Activated T-cell treated with anti-CD3 and anti-CD28 coated beads for 1 hour (primary cell): ENCODE results near the gene CD82.

Source experiments
- DNase-seq: peaks from one replicate; pipeline ENCODE4 v3.0.0-alpha.2; 2020; ENCODE audit warnings: low read depth

The CD82 gene, protein sequence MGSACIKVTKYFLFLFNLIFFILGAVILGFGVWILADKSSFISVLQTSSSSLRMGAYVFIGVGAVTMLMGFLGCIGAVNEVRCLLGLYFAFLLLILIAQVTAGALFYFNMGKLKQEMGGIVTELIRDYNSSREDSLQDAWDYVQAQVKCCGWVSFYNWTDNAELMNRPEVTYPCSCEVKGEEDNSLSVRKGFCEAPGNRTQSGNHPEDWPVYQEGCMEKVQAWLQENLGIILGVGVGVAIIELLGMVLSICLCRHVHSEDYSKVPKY

DNA sequence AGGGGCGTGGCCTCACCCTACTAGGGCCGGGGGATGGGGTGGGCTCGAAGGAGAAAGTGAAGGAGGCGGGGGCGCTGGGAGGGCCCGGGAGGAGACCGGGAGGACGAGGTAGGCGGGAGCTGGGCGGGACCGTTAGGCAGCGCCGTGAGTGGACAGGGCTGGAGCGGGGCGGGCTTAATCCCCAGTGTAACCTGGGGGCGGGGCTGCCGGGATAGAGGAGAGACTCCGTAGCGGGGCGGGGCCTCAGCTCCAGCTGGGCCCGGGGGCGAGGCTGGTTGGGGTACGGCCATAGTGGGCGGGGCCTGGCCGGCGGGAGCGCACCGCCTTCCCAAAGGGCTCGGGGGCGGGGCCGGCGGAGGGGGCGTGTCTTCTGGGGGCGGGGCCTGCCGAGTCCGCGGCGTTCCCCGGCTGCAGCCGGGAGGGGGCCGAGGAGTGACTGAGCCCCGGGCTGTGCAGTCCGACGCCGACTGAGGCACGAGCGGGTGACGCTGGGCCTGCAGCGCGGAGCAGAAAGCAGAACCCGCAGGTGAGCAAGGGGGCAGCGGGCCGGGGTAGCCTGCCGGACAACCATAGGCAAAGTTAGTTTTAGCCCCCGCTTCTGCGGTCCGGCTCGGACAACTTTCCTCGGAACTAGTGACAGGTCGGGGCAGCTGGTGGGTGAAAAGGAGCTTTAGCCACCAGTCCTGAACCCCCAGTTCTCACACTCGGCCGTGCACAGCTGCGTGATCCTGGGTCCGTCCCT is at the start of gene CD82:
Gene CD82, plus strand, starts transcription at position 453 of the 742 bp plus-strand sequence. CDS start 29,000 bp downstream, outside the sequence.
- DNase-seq: peak; percentile 93

DNA sequence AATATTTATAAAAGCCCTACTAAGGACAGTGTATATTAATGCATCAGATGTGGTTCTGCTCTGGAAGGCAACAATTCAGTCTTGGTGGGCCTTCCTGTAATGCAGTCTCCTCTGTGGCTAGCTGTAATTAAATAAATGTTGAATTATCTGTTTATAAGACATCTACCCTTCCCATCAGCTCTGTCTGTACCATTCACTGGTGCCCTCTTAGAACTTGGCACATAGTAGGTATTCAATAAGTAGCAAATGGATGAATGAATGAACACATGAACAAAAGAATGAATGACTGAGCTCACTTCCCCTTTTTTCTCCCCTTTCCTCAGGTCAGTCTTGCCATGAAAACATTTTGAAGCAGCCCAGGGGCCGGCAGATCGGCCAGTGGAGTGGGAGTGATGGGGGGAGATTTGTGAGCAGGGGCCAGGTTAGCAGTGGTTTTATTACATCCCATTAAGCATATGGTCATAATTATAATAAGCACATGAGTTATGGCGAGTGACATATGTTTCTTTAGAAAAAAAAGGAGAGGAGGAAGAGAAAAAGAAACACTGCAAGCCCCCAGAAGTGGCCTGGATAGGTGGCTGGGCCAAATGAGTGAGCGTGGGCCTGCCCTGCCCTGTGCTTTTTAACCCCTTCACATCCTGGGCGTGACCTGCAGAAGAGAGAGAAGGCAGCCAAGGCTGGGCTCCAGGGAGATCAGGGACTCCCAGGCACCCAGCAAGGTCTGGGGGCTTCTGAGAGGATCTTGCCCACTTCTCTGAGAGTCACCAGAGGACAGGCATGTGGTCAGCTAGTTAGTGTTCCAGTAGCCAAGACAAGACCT is 48.6 kb upstream of the CD82 start:
- DNase-seq: no peak

DNA sequence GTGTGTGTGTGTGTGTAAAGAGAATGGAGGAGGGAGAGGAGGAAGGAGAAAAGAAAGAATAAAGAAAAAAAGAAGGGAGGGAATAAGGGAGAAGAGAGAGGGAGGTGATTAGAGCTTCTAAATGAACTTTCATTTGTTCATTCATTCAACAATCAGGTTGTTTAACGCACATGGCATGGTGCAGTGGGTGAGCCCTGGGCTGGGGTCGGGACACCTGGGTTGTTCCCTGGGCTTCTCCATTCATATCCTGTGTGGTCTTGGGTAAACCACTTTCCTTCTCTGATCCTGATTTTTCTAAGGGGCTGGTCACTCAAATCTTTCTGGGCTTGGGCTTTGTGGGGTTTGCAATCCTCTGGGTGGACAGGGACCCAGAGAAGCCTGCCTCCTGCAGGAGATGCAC is 47.9 kb upstream of the CD82 start:
- no peak for DNase-seq

DNA sequence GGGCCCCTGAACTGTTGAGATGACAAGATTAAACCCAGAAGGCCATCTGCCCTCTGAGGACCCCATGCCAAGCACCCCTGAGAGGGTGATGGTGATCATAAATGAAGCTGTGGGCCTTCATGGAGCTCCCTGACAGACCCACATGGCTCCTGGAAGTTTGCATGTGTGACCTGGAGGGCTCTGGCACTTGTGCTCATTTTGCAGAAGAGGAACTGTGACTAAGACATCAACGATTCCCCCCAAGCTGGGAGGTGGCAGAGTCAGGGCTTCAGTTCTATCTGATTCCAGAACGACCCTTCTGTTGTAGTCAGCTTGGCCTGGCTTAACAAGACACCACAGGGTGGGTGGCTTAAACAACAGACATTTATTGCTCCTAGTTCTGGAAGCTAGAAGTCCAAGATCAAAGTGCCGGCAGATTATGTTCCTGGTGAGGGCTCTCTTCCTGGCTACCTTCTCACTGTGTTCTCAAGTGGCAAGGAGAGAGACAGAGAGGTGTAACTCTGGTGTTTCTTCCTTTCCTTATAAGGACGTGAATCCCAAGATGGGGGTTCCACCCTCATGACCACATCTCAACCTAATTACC is 46.4 kb upstream of the CD82 start:
- no peak for DNase-seq

DNA sequence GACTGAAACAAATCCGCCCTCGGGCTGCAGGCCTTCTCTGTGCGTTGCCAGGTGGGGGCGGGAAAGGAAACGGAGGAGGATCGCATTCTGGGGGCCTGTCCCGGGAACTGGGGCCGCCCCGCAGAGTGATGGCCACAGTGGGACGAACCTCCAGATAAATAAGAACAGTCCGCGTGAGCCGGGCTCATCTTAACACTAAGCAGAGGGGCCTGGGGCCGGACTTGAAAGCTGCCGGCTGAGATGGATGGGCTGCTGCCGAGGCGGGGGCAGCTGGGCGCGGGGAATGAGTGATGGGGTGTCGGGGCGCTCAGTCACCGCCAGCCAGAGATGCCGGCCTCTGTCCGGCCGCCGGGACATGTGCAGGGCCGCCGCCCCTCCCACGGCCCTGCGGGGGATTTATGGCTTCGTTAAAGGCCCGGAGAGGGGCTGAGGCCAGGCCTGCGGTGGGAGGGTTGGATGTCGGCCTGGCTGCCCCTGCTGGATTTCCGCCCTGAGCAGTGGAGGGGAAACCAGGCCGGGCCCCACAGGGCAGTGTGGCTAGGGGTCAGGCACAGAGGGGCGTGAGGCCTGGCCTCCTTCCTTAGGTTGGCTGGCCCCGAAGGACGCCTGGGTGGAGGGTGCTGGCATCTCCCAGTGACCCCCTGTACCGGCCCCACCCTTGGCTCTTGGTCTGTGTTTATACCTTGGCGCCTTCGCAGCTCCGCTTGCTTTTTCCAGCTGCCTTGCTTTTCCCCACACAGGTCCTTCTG is 45.3 kb upstream of the CD82 start:
- DNase-seq: no peak

DNA sequence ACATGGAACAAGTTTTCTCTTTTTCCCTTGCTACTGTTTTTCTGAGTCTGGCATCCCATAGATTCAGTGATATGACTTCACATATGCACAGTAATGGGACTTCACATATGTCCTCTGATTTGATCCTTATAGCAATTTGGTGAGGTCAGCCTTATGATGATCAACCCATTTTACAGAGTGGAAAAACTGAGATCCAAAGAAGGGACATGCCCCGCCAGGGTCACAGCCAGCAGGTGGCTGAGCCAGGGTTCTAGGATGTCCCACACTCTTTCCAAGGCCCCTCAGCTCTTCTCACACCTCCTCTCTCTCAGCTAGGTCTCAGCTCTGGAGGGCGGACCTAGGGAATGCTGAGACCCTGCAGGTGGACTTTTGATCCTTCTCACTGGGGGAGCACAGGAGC is 44.3 kb upstream of the CD82 start:
- DNase-seq: no peak

DNA sequence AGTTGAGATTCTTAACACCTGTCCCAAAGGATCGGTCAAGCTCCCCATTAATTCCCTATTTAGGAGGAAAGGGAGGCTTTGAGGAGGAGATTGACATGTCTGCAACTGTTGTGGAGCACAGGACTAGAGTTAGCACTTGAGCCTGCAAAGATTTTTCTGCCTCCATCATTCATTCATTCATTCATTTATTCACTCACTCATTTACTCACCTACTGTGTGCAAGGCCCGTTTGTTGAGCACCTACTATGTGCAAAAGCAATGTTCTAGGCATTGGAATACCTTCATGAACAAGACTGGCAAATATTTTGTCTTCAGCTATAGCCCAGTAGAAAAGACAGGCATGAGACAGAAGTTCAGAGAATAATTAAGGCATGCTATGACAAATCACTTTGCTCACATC is 43.2 kb upstream of the CD82 start:
- DNase-seq: no peak

DNA sequence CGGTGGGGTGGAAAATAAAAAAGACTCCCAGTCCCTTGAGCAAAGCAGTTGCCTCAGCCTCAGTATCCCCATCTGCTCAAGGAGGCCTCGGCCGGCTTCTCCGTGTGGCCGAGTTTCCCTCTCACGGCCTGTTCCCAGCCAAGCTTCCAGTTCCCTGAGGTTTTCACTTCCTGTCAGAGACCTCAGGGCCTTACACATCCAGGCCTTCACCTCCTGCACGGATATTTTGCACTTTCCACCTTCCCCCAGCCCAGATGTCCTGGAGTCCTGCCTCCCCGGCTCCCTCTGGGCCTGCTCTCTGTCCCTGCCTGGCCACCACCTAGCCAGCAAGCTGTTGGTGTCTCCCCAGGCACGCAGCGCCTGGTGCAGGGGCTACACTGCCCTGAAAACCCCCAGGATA is 41.1 kb upstream of the CD82 start:
- no peak for DNase-seq

DNA sequence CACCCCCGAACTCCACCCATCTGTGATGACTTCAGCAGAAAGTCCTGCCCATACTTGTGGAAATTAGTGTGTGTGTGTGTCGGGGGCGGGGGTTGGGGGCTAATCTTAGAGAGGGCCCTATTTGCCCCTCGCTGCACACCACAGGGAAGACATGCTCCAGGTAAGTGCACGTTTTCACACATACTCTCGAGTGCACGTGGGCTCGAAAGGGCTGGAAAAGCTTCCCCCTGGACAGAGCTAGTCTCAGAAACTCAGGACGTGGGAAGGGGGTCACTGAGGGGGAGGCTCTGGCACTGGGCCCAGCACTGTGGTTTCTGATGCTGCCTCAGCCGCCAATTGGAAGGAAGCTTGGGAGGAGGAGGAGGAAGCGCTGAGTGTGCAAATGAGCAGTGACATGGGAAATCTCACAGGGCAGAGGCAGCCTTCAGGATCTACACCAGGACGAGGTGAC is 40.7 kb upstream of the CD82 start:
- no peak for DNase-seq

DNA sequence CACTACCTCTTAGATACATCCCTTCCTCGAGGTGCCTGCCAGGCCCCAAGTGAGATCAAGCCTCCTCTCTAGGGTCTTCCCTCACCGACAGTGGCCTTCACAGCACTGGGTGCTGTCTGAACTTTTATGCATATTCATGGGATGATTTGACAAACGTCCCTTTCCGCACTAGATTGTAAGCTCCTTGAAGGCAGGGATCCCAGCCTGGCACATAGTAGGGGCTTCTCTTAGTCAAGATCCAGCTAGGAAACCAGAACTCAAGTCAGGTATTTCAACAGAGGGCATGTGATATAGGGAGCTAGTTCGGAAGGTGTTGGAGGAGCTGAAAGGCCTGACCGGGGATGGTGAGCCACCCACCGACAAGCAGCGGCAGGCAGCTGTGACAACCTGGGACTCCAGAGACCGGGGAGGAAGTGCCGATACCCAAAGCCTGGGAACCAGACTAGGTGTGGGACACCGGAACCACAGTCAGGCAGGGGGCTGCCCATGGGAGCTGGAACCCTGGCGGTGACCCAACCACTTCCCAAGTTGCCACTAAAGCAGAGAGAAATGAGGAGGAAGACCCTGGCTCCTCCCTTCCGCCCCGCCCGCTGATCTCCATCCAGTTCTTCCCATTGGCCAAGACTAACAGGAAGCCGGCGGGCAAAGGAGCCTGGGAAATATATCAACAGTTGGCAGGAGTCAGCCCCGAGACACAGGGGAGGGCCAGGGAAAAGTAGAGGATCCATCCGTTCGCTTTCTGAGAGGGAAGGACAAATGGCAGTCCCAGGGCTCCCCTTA is 39.8 kb upstream of the CD82 start:
- no peak for DNase-seq

DNA sequence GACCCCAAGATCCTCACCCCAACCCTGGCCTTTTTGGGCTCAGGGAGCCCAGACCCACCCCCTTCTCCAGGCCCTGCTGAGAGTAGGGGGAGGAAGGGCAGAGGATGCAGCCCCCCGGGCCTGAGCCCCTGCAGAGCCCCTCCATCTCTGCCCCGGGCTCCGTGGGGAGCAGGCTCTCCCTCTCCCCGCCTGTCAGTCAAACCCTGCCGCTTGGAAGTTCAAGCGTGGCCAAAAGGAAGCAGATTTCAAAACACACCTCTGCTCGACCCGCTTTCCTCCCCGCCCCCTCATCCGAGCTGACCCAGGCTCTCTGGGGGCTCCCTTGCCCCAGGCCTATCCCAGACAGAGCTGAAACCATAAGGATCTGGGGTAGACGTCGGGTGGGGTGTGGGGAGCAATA is 39.0 kb upstream of the CD82 start:
- DNase-seq: no peak

DNA sequence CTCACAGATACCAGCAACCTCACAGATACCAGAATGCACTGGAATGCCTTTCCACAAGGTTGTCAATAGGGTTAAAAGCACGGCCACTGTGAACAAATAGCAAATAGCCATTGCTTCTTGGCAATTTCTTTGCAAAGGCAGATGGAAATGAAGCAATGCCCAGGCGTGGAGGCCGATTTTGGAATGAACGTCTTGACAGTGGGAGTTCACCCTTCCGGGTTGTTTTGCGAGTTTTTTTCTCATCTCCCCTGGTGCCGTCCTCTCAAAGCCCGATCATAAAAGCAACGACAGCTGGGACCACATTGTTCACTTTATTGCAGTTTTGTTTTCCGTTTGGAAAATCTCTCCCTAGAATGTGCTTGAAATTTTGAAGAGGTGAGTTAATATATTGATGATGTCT is 38.0 kb upstream of the CD82 start:
- DNase-seq: no peak

DNA sequence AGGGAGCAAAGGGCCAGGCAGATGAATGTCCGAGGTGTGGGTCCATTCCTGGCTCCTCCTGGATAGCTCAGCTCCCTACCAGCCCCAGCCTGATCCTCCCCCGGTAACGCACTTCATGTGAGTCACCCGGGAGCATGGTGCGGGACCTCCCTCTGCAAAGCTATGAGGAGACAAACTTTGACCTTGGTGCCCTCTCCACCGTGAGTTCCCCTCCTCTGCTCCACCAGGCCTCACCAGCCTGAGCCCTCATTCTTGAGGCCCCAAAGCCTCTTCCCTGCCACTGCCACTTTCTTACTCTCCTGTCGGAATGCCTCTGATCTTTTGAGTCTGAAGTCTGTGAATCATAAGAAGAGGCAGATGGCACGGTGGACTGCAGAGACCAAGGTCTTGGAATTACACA is 37.4 kb upstream of the CD82 start:
- no peak for DNase-seq

DNA sequence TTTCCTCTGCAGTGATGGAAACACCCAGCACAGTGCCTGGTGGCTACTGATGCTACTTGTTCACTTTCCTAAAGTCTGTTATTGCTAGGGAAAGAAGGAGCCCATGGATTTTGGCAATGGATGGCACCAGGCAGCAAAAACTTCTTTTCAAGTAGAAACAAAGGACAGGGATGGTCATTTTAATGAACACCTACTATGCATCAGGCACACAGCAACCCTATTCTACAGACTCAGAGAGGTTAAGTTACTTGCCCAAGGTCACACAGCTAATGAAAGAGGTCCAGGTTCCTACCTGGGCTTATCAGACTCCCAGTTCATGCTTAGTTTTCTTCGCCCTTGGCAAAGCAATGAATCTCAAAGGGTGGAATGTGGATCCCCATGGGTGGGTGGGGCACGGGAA is 36.9 kb upstream of the CD82 start:
- no peak for DNase-seq

DNA sequence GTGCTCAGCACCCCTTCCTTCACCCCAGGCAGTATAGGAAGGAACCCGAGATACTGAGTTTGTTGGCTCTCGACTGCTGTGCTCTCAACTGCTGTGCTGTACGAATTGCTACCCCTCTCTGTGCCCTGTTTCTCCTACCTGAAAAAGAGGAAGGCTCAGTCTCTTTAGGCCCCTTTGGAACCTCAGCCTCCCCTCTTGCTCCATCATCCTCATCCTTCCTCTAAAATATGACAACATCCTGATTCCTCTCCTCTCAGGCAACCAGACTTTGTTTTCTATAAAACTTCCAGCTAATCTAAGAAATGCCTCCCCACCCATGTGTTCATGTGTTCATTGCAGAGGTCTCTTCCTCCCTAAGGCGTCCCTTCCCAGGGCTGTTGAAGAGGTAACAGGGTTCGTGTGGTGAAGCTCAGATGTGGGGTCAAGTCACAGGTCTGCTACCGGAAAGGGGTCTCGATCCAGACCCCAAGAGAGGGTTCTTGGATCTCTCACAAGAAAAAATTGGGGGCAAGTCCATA is 35.5 kb upstream of the CD82 start:
- DNase-seq: no peak

DNA sequence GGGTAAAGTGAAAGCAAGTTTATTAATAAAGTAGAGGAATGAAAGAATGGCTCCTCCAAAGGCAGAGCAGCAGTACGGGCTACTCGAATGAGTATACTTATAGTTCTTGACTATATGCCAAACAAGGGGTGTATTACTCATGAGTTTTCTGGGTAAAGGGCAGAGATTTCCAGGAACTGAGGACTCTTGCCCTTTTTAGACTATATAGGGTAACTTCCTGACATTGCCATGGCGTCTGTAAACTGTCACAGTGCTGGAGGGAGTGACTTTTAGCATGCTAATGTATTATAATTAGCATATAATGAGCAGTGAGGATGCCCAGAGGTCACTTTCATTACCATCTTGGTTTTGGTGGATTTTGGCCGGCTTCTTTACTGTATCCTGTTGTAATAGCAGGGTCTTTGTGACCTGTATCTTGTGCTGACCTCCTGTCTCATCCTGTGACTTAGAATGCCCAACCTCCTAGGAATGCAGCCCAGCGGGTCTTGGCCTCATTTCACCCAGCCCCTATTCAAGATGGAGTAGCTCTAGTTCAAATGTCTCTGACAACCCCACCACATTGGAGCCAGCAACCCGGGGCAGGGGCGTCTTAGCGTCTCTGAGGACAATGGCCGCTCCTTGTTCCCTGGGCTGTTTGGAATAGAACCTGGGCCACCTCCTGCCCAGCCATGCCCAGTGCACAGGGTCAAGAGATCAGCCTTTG is 34.9 kb upstream of the CD82 start:
- no peak for DNase-seq

DNA sequence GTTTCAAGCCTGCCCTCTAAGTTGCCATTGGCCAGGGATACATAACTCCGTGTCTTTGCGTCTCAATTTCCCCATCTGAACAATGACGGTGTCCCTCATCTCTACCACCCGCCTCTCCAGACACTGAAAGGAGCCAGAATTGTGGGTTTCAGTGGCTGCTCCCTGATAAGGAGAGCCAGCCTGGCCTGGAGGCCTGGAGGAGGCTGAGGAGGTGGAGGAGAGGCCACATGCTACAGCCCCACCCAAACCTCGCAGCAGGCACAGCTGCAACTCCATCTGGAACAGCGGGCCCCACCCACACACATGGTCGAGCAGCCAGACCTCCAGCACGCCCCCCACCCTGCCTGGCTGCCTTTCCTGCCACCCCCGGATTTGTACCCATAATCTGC is 34.4 kb upstream of the CD82 start:
- no peak for DNase-seq

DNA sequence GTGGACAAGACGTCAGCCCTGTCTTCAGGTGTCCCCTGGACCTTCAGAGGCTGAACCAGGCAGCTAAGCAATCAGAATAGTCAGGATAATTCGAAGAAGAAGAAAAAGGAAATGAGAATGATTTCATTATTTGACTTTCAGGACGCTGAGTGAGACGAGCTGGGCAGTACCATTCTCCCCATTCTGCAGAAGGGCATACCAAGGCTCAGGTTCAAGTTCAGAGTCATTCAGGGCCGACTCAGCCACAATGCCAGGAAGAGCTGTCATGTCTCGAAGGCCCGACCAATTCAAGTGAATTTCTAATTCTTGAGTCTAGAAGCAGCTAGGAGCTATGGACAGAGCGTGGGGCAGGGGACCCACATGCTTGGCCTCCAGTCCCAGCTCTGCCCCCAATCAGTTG is 33.8 kb upstream of the CD82 start:
- DNase-seq: no peak

DNA sequence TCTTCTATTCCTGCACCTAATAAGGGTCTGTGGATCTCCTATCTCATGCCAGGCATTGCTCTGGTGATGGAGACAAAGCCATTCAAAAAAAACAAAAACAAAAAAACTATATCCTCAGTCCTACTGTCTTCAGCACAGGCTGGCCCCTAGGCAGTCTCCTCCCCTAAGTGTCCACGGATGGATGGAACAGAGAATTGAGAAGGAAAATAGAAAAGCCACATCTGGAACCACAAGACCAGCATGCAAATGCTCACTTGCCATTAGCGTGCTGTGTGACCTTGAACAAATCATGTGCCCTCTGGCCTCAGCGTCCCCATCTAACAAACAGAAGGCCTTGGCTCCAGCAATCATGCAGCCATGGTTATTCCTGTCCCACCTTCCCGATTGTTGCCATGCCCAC is 32.7 kb upstream of the CD82 start:
- DNase-seq: no peak
